GM12878 (cell line): ENCODE measurements around the gene CAPN2. TPM values are rescaled to one million over a fixed set of nuclear protein-coding genes. Genes with fewer than 3 reads are reported as not detected.

ENCODE experiments used
- ATAC-seq: fragments of 200-7000 bp; cut with Tn5 transposase; 3 replicates; pipeline ENCODE4 v1.9.1; 2020; ENCODE audit warnings: mild to moderate bottlenecking, moderate library complexity
- BruUV-seq: library from RNA; stranded (reverse); fragments of 400-500 nt; replicated peaks from 2 replicates; lab custom pipeline; 2021; lab: Mats Ljungman, UMichigan
- CTCF ChIA-PET: fragments of 300-600 bp; sonication (Branson Sonifier 250); formaldehyde crosslinking; extraction: SDS; loops from one replicate; lab custom pipeline; 2021; ENCODE audit warnings: inconsistent platforms; lab: Yijun Ruan, JAX
- POLR2A ChIA-PET: fragments of 350-600 bp; formaldehyde crosslinking; extraction: SDS; loops from one replicate; lab custom pipeline; 2021; ENCODE audit warnings: inconsistent platforms; lab: Charles Lee
- RAD21 ChIA-PET: fragments of 300-600 bp; sonication (Branson Sonifier 250); formaldehyde crosslinking; loops from one replicate; lab custom pipeline; 2023; ENCODE audit warnings: antibody characterized with exemption; ENCODE audit not compliant: unreplicated experiment; lab: Charles Lee
- SMC1A ChIA-PET: fragments of 300-600 bp; sonication (Branson Sonifier 250); formaldehyde crosslinking; loops from one replicate; lab custom pipeline; 2023; ENCODE audit not compliant: unreplicated experiment, uncharacterized antibody; lab: Charles Lee
- DNase-seq: peaks from one replicate; pipeline ENCODE4 v3.0.0-alpha.2; 2011; ENCODE audit warnings: low read depth, low spot score
- FAIRE-seq: peaks from 3 replicates; lab custom pipeline; 2011; peaks lifted over from hg19 to GRCh38; lab: Jason Lieb, UNC
- H2AFZ ChIP-seq: 2 replicates; pipeline ENCODE4 v1.6.0; 2011; ENCODE audit warnings: low read depth, low read length, control low read depth; ENCODE audit not compliant: control insufficient read depth
- H3K27ac ChIP-seq: 2 replicates; pipeline ENCODE4 v1.5.1; 2011; ENCODE audit warnings: control low read depth; ENCODE audit not compliant: control insufficient read depth, insufficient read depth
- H3K27me3 ChIP-seq, 2 experiments: replicated peaks in 1 of 2; 2 replicates each; pipeline versions ENCODE4 v1.6.0 to v1.6.1; 2011; ENCODE audit warnings: low read length in 1 of 2; ENCODE audit not compliant: control insufficient read depth in 2 of 2, insufficient read depth in 2 of 2
- H3K36me3 ChIP-seq, 2 experiments: 2 replicates each; pipeline ENCODE4 v1.5.1; 2011; ENCODE audit warnings: low read length in 1 of 2; ENCODE audit not compliant: control insufficient read depth in 2 of 2, insufficient read depth in 2 of 2
- H3K4me1 ChIP-seq: 2 replicates; pipeline ENCODE4 v1.6.1; 2011; ENCODE audit warnings: mild to moderate bottlenecking, low read length, moderate library complexity, mixed read lengths; ENCODE audit not compliant: control insufficient read depth, insufficient read depth
- H3K4me2 ChIP-seq: 2 replicates; pipeline ENCODE4 v1.6.0; 2011; ENCODE audit warnings: control low read depth; ENCODE audit not compliant: control insufficient read depth, insufficient read depth
- H3K4me3 ChIP-seq: fragments of 200-600 bp; sonication (generic); 2 replicates; pipeline ENCODE4 v1.5.1; 2016
- H3K79me2 ChIP-seq: 2 replicates; pipeline ENCODE4 v1.6.0; 2011; ENCODE audit warnings: low read length; ENCODE audit not compliant: control insufficient read depth, insufficient read depth
- H3K9ac ChIP-seq: 2 replicates; pipeline ENCODE4 v1.8.0; 2011; ENCODE audit warnings: low read length, control low read depth, mixed read lengths; ENCODE audit not compliant: control insufficient read depth, insufficient read depth
- H3K9me3 ChIP-seq: replicated peaks from 3 replicates; pipeline ENCODE4 v1.5.1; 2011; ENCODE audit warnings: mild to moderate bottlenecking, low read length; ENCODE audit not compliant: control insufficient read depth, insufficient read depth
- H4K20me1 ChIP-seq: 2 replicates; pipeline ENCODE4 v1.6.0; 2011; ENCODE audit not compliant: control insufficient read depth, insufficient read depth
- EP300 ChIP-seq, 2 experiments: fragments of 150-350 bp in 1 of 2; IDR thresholded peaks; 2 replicates each; pipeline ENCODE4 v1.6.1; 2011 to 2012; ENCODE audit warnings: low read depth in 2 of 2, low read length in 2 of 2, borderline replicate concordance in 1 of 2, improper control_type of control experiment in 1 of 2, inconsistent platforms in 1 of 2; ENCODE audit not compliant: control insufficient read depth in 1 of 2
- FOXK2 ChIP-seq: fragments of 450-650 bp; IDR thresholded peaks from 2 replicates; pipeline ENCODE4 v1.6.1; 2017; ENCODE audit warnings: mild to moderate bottlenecking, moderate library complexity
- MLLT1 ChIP-seq: fragments of 450-650 bp; IDR thresholded peaks from 2 replicates; pipeline ENCODE4 v1.6.1; 2016; ENCODE audit warnings: mild to moderate bottlenecking
- WGBS: methylation state at CpG from one replicate; pipeline ENCODE4 v1.1.6; 2016; ENCODE audit warnings: low lambda C conversion rate; ENCODE audit not compliant: insufficient replicate concordance, insufficient coverage; ENCODE audit errors: missing lambda C conversion rate; 5-methylcytosine and 5-hydroxymethylcytosine counted together
- in situ Hi-C: fragments of 300-500 bp; cut with MboI; formaldehyde crosslinking; loops from 9 replicates; pipeline ENCODE4 v1.14.3; 2018; ENCODE audit warnings: mixed read lengths
- intact Hi-C: fragments of 100-400 bp; cut with micrococcal nuclease; formaldehyde crosslinking; loops from one replicate; pipeline ENCODE4 v1.14.2; 2022; ENCODE audit not compliant: unreplicated experiment
- polyA plus RNA-seq, 11 experiments: library from polyadenylated mRNA; depleted of rRNA in 4 of 11; unstranded in 6 of 11; stranded (reverse) in 5 of 11; fragments of >200 nt; fragmentation: Nextera tagmentation in 4 of 11; fragmentation: Illumina TruSeq in 1 of 11; extraction: Ambion mirVana in 4 of 11; extraction: Trizol in 1 of 11; gene quantifications; 1 replicate in 1 of 11; 2 replicates in 10 of 11; pipeline versions ENCODE4 v1.2.1 to v1.2.3, GENCODE V29; 2011 to 2016; ENCODE audit warnings: inconsistent platforms in 2 of 11, missing spikeins in 2 of 11, low read depth in 1 of 11
- total RNA-seq, 4 experiments: library from RNA; depleted of rRNA in 3 of 4; stranded (reverse); fragments of >200 nt in 3 of 4; fragmentation: Illumina TruSeq in 1 of 4; extraction: Trizol in 1 of 4; gene quantifications; 2 replicates each; pipeline versions ENCODE4 v1.2.1 to v1.2.3, GENCODE V29; 2013 to 2021

Gene CAPN2
- total and polyA plus RNA-seq, 10 of the 15 experiments (the other 5 are each of a cell fraction or from before 2014, with no cell fraction given), result 6.0 to 21.4 (median 16.6) TPM

- POLR2A ChIA-PET, result no interaction called here
- H3K27ac ChIP-seq, result no peak overlapping the region
- no peak overlapping the region for H3K9ac ChIP-seq
- FAIRE-seq, result no peak
- no peaks in the 10 kb centered on the region for H3K27me3 ChIP-seq
- no peak overlapping the region for H3K4me3 ChIP-seq
- SMC1A ChIA-PET, result no interaction called here
- H3K9me3 ChIP-seq, result no peaks in the 10 kb centered on the region
- no TSS peak for BruUV-seq
- no peaks in the 10 kb centered on the region for H4K20me1 ChIP-seq
- H3K4me1 ChIP-seq, result no peaks in the 10 kb centered on the region
- in situ Hi-C loops, result no loop called here
- intact Hi-C loops, result no loop called here
- H3K79me2 ChIP-seq, result no peaks in the 10 kb centered on the region
- CTCF ChIA-PET, result interaction anchor here (2.6 kb wide), 1 partner anchor 16 kb away, joined by 8 read pairs; no protein-coding TSS in a partner anchor
- no peak overlapping the region for H3K4me2 ChIP-seq
- H3K36me3 ChIP-seq, result no peaks in the 10 kb centered on the region
- H2AFZ ChIP-seq, result no peak overlapping the region
- WGBS, result 74% methylated on average over 6 of the region's 6 CpGs
- no peak for TF ChIP-seq FOXK2
- TF ChIP-seq MLLT1, result no peak
- TF ChIP-seq EP300 (IDR thresholded peaks at IDR 0.05; ENCODE audit: borderline replicate concordance in 1 of 2, control insufficient read depth in 1 of 2, low read depth in 2 of 2, low read length in 2 of 2), result no peak
- no peak for DNase-seq
- RAD21 ChIA-PET, result no interaction called here
- no peak for ATAC-seq
These were observed 20.9 kb downstream of the CAPN2 start for GRCh38 chr1:223732993-223733798.
